NB4 (cell line): ENCODE results near the gene KCNJ10.

Source experiments
- MYC ChIP-seq: IDR thresholded peaks from 2 replicates; pipeline ENCODE4 v1.6.1; 2011; ENCODE audit warnings: low read depth, low read length
- POLR2A ChIP-seq: IDR thresholded peaks from 2 replicates; pipeline ENCODE4 v1.6.1; 2011; ENCODE audit warnings: mild to moderate bottlenecking; ENCODE audit not compliant: insufficient read length; ENCODE audit errors: extremely low read depth
- TF ChIP-seq, protein P1 (sequence below): IDR thresholded peaks from one replicate; pipeline ENCODE4 v1.5.1; 2012; ENCODE audit warnings: low read depth, low read length
- TF ChIP-seq, protein P2 (sequence below): IDR thresholded peaks from 2 replicates; pipeline ENCODE4 v1.6.1; 2011; ENCODE audit warnings: low read depth, low read length

DNA sequence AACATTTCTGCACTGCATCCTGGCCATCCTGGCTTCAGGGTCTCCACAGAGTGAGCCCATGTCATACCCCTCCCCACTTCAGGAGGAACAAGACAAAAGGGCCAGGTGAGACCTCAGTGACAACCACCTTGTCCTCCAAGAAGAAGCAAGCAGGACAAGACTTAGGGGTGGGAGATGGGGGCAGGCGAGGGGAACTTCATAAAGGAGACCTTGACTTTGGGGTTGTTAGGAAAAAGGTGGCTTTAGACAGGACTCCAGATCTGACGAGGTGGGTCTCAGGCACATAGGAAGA lies 91.9 kb downstream of the KCNJ10 start:
- TF ChIP-seq, protein P1, sequence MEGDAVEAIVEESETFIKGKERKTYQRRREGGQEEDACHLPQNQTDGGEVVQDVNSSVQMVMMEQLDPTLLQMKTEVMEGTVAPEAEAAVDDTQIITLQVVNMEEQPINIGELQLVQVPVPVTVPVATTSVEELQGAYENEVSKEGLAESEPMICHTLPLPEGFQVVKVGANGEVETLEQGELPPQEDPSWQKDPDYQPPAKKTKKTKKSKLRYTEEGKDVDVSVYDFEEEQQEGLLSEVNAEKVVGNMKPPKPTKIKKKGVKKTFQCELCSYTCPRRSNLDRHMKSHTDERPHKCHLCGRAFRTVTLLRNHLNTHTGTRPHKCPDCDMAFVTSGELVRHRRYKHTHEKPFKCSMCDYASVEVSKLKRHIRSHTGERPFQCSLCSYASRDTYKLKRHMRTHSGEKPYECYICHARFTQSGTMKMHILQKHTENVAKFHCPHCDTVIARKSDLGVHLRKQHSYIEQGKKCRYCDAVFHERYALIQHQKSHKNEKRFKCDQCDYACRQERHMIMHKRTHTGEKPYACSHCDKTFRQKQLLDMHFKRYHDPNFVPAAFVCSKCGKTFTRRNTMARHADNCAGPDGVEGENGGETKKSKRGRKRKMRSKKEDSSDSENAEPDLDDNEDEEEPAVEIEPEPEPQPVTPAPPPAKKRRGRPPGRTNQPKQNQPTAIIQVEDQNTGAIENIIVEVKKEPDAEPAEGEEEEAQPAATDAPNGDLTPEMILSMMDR = no peak
- TF ChIP-seq, protein P2, sequence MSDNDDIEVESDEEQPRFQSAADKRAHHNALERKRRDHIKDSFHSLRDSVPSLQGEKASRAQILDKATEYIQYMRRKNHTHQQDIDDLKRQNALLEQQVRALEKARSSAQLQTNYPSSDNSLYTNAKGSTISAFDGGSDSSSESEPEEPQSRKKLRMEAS = no peak
- no peak for TF ChIP-seq POLR2A
- no peak for TF ChIP-seq MYC
